HG03280 (cell line): ENCODE results near the gene SLC30A10.
"Not testable (repeated sequence)": the region's sequence is repeated elsewhere in the genome, so short reads cannot be mapped to it uniquely, and the experiment has no call there.

Experiments used
- ATAC-seq: cut with Tn5 transposase; IDR thresholded peaks from one replicate; pipeline ENCODE4 v1.9.1; 2021; ENCODE audit warnings: mild to moderate bottlenecking, moderate library complexity; ENCODE audit not compliant: unreplicated experiment

The SLC30A10 gene

DNA sequence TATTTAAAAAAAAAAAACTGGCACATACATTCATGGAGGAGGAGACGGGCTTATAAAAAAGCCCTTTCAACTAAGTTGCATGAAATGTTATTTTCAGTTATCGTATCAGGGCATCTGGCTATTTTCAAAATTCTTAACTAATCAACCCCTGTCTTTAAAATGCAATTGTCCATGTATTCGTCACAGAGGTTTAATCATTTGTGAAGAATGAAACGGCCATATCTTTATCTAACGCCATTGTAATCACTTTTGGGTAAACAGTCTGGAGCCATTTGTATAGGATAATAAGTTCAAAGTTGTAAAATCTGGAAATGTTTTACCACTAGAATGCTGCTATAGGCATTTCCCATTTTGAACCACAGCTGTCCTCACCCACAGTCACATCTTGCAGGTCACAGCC lies 30.4 kb downstream of the SLC30A10 start:
- ATAC-seq: no peak

DNA sequence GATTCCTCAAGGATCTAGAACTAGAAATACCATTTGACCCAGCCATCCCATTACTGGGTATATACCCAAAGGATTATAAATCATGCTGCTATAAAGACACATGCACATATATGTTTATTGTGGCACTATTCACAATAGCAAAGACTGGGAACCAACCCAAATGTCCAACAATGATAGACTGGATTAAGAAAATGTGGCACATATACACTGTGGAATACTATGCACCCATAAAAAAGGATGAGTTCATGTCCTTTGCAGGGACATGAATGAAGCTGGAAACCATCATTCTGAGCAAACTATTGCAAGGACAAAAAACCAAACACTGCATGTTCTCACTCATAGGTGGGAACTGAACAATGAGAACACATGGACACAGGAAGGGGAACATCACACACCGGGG lies 36.1 kb downstream of the SLC30A10 start:
- not testable (repeated sequence) for ATAC-seq

DNA sequence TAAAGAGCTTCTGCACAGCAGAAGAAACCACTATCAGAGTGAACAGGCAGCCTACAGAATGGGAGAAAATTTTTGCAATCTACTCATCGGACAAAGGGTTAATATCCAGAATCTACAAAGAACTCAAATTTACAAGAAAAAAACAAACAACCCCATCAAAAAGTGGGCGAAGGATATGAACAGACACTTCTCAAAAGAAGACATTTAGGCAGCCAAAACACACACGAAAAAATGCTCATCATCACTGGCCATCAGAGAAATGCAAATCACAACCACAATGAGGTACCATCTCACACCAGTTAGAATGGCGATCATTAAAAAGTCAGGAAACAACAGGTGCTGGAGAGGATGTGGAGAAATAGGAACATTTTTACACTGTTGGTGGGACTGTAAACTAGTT lies 36.5 kb downstream of the SLC30A10 start:
- not testable (repeated sequence) for ATAC-seq

DNA sequence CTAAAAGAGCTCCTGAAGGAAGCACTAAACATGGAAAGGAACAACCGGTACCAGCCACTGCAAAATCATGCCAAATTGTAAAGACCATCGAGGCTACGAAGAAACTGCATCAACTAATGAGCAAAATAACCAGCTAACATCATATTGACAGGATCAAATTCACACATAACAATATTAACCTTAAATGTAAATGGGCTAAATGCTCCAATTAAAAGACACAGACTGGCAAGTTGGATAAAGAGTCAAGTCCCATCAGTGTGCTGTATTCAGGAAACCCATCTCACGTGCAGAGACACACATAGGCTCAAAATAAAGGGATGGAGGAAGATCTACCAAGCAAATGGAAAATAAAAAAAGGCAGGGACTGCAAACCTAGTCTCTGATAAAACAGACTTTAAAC lies 39.7 kb downstream of the SLC30A10 start:
- not testable (repeated sequence) for ATAC-seq

DNA sequence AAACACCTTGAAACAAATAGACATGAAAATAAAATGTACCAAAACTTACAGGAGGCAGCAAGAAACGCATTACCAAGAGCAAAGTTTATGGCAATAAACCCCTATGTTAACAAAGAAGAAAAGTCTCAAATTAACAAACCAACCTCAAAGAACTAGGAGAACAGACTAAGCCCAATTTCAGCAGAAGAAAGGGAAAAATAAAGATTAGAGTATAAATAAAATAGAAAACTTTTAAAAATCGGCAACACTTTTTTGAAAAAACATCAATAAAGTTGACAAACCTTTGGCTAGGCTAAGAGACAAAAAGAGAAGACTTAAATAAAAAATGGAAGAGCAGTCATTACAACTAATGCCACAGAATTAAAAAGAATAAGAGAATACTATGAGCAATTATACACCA lies 42.7 kb downstream of the SLC30A10 start:
- no peak for ATAC-seq

DNA sequence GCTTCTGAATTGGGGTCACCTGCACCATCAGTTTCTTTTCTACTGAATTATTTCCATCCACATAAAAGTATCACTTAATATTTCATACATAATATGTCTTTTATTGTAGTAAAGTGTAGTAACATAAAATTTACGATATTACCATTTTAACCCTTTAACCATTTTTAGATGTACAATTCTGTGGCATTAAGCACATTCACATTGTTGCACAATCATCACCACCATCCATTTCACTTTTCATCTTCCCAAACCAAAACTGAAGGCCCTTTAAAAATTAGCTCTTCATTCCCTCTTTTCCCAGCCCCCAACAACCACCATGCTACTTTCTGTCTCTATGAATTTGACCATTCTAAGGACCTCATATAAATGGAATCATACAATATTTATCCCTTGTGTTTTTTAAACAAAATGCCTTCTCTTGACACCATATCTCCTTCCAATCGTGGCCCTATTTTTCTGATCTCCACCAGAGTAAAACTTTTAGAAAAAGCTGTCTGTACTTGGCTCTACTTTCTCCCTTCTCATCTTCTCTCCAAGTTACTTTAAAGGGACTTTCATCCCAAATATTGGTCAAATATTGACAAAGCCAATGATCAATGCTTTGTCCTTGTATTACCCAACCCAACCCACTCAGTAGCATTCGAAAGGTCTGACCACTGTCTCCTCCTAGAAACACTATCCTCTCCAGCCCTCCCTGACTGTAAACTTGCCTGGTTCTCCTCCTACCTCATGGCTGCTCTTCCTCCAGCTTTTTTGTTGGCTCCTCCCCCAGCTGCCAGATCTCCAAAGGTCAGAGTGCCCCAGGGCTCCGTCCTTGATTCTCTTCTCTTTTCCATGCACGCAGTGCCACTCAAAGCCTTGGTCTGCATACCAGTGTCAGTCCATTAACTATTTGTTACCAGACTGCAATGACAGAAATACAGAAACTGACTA lies 44.7 kb downstream of the SLC30A10 start:
- ATAC-seq: no peak

DNA sequence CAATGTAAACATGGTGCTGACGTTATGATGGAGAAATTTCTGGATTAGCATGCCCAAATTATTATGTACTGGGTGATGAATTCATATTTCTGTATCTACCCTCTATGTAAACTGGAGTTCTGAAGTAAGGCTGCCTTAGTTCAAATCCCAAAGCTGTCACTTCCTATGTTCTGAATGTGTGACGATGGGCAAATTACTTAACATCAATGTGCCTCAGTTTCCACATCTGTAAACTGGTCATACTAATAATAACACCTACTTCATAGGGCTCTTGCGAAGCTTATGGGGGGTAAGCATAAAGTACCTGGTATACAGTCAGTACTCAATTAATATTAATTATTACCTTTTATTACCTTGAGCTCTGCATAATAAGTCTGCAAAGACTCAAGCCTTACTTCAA lies 45.6 kb downstream of the SLC30A10 start:
- no peak for ATAC-seq

DNA sequence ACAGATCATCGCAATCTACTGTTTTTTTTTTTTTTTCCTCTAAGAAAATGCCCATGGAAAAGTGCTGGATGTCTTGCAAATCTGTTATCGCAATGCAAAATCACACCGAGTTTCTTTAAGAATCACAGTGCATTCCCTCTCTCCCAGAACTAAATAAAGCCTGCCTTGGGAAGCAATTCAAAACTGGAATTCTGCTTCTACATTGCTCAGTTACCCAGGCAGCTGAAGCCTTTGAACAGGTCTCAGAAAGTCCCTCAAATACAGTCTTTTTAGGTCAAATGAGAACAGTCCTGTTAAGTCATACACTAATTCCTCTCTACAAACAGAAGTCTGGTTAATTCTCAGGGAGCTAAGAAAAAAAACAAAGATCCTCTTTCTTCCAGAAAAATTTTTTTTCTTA lies 46.3 kb downstream of the SLC30A10 start:
- ATAC-seq: no peak

DNA sequence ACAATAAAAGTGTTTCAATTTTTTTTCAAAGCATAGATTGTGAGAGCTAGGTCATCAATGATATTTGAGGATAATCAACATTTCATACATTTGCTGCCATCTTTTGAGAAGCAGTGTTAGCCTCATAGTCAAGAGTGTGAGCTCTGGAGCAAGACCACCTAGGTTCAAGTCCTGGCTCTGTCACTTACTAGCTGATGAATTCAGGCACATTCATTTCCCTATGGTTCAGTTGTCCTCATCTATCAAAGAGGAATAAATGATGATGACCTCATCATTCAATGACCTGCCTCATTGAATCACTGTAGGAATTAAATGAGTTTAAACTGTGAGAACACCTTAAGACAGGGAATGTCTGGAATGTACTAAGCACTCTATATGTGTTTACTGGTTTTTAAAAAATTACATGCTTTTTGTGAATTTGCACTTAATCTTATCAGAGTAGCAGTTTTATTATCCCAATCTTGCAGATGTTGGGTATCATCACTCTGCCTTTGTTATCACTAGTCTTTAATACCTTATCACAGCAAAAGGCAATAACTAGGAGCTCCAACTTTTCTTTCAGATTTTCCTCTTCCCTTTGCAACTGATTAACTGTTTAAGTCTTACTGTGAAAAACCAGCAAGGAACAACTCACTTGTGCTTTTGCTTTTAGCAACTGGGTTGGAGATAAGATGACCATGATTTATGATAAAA lies 47.4 kb downstream of the SLC30A10 start:
- no peak for ATAC-seq

DNA sequence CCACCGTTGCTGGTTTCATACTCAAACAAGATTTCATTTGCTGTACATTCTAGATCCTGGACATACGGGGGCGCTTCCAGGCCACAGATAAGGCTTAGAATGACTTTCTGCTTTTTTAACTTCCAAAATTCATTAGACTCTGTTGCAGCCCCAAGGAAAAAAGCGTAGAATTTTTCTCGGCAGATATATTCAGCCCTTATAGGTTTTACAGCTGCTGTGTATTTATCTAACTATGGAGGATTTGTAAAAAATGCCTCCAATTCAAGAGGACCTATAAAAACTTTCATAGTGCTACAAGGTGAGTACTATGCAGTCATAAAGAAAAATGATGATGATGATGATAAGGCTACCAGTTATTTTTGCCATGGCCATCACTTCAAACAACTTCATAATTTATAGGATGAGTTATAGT lies 51.6 kb downstream of the SLC30A10 start:
- ATAC-seq: no peak

DNA sequence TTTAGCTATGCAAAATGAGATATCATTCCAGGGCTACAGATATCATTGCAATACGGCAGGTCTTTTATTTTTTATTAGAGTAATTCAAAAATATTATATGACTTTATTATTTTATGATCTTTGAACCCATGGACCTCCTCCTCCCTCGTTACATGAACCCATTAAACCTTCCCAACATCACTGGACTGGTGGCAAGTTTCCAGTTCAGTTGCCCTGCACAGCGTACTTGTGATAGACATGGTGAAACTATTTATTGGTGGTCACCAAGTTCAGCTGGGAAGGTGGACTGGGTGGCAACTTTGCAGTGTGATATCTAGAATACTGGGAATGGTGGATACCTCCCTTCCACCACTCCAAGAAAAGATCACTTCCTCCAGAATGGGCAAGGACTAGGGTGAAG lies 52.5 kb downstream of the SLC30A10 start:
- ATAC-seq: no peak

DNA sequence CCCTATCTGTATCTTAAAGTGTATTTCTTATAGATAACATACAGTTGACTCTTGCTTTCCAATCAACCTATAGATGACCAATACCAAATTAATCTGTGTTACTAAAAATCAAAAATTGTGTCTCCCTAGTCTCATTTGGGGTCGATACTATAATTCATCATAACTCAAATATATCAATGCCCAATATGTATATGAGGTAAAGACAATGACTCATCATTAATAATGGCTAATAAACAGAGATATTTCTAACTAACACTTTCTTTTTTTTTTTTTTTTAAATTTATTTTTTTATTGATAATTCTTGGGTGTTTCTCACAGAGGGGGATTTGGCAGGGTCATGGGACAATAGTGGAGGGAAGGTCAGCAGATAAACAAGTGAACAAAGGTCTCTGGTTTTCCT lies 55.8 kb downstream of the SLC30A10 start:
- ATAC-seq: not testable (repeated sequence)

DNA sequence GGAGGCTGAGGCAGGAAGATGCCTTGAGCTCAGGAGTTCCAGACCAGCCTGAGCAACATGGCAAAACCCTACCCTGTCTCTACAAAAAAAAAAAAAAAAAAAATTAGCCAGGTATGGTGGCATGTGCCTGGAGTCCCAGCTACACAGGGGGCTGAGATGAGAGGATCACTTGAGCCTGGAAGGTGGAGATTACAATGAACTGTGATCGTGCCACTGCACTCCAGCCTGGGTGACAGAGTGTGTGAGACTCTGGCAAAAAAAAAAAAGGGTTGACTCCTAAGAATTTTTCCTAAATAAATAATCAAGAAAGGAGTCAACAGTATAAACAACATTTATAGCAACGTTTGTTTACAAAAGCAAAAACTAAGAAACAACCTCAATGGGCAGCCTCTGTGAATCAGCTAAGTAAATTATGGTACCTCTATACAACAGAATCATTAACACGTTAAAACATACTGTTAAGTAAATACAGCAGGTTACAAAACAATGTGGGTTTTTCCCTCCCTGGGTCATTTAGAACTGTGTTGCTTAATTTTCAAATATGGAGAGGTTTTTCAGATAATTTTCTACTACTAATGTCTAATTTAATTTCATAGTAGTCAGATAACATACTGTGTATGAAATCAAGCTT lies 56.8 kb downstream of the SLC30A10 start:
- ATAC-seq: no peak

DNA sequence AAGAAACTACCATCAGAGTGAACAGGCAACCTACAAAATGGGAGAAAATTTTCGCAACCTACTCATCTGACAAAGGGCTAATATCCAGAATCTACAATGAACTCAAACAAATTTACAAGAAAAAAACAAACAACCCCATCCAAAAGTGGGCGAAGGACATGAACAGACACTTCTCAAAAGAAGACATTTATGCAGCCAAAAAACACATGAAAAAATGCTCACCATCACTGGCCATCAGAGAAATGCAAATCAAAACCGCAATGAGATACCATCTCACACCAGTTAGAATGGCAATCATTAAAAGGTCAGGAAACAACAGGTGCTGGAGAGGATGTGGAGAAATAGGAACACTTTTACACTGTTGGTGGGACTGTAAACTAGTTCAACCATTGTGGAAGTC lies 59.7 kb downstream of the SLC30A10 start:
- not testable (repeated sequence) for ATAC-seq
